Left lung (tissue), 10 donors: ENCODE measurements around the gene SLC24A3. TPM values are rescaled to one million over a fixed set of nuclear protein-coding genes. Genes with fewer than 3 reads are reported as not detected.

Experiments used
- ATAC-seq: fragments of 200-7000 bp; cut with Tn5 transposase; one replicate; pipeline ENCODE4 v1.9.1; 2020; ENCODE audit warnings: moderate library complexity
- DNase-seq, 4 donors: peaks; one replicate each; pipeline ENCODE4 v3.0.0-alpha.2; 2013 to 2020
- H3K27ac ChIP-seq, 2 donors: fragments of 200-600 bp; sonication (generic) in 1 of 2; one replicate each; pipeline versions ENCODE4 v1.5.0 to v1.8.0; 2020 to 2021
- H3K27me3 ChIP-seq, 2 donors: fragments of 200-600 bp; sonication (generic) in 1 of 2; one replicate each; pipeline versions ENCODE4 v1.5.0 to v1.8.0; 2020 to 2021
- H3K36me3 ChIP-seq, 2 donors: fragments of 200-600 bp; sonication (generic) in 1 of 2; one replicate each; pipeline versions ENCODE4 v1.5.0 to v1.8.0; 2020 to 2021
- H3K4me1 ChIP-seq, 2 donors: fragments of 200-600 bp; one replicate each; pipeline ENCODE4 v1.8.0; 2021
- H3K4me3 ChIP-seq, 2 donors: fragments of 200-600 bp; sonication (generic) in 1 of 2; one replicate each; pipeline versions ENCODE4 v1.5.0 to v1.8.0; 2020 to 2021; ENCODE audit warnings: mild to moderate bottlenecking in 1 of 2
- H3K9me3 ChIP-seq, 2 donors: fragments of 200-600 bp; sonication (generic) in 1 of 2; one replicate each; pipeline versions ENCODE4 v1.5.0 to v1.8.0; 2020 to 2021
- intact Hi-C, 2 donors: fragments of 100-400 bp; cut with DNase I; formaldehyde crosslinking; loops; one replicate each; pipeline versions ENCODE4 v1.11.2 to v1.14.2; 2022
- polyA plus RNA-seq, 6 donors: library from polyadenylated mRNA; unstranded; fragments of 120-200 nt; gene quantifications; one replicate each; pipeline ENCODE4 v1.2.1, GENCODE V29; 2013; ENCODE audit not compliant: insufficient read length in 6 of 6
- total RNA-seq, 2 donors: library from RNA; stranded (reverse); fragmentation: NEBNext Ultra II Directional; extraction: Animal tissue kit (Norgen Biotek cat#: 25700); gene quantifications; one replicate each; pipeline ENCODE4 v1.2.1, GENCODE V29; 2021
- TF ChIP-seq, protein P1 (sequence below), 2 donors: fragments of 200-600 bp; sonication (generic) in 1 of 2; IDR thresholded peaks; one replicate each; pipeline versions ENCODE4 v1.5.0 to v1.8.0; 2021; ENCODE audit warnings: antibody characterized with exemption in 2 of 2
- donor health status: DM: no; HTN: yes; CAD: no.
- donor health status: DM: no; HTN: no; CAD: no.

SLC24A3 gene
- total and polyA plus RNA-seq, 8 donors: 4.4 to 8.7 (median 6.6) TPM

DNA sequence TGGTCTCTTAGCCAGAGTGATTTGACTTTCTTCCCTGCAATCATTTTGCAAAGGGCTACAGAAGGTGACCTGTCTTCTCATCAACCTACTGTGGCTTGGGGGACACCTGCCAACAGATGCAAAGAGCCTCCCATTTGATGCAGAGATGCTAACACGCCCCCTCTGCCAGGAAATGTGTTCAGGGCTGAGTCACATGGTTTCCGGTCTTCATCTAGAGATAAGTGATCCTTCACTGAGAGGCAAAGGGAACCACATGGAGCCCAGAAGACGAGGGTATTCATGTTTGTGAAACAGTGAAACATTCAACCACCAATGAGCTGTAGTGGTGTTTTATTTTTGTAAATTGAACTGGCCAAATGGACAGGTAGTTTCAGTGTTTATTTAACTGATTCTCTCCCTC, 436.6 kb downstream of the SLC24A3 start:
- no peaks in the 10 kb centered on the region for H3K4me1 ChIP-seq
- no peak overlapping the region for H3K27ac ChIP-seq
- H3K36me3 ChIP-seq: no peaks in the 10 kb centered on the region
- H3K4me3 ChIP-seq: no peak overlapping the region
- ATAC-seq: no peak
- intact Hi-C loops: no loop called here
- H3K27me3 ChIP-seq: no peaks in the 10 kb centered on the region
- TF ChIP-seq, protein P1, sequence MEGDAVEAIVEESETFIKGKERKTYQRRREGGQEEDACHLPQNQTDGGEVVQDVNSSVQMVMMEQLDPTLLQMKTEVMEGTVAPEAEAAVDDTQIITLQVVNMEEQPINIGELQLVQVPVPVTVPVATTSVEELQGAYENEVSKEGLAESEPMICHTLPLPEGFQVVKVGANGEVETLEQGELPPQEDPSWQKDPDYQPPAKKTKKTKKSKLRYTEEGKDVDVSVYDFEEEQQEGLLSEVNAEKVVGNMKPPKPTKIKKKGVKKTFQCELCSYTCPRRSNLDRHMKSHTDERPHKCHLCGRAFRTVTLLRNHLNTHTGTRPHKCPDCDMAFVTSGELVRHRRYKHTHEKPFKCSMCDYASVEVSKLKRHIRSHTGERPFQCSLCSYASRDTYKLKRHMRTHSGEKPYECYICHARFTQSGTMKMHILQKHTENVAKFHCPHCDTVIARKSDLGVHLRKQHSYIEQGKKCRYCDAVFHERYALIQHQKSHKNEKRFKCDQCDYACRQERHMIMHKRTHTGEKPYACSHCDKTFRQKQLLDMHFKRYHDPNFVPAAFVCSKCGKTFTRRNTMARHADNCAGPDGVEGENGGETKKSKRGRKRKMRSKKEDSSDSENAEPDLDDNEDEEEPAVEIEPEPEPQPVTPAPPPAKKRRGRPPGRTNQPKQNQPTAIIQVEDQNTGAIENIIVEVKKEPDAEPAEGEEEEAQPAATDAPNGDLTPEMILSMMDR (IDR thresholded peaks at IDR 0.05): no peak
- DNase-seq: no peak
- peaks cover 0 to 2% of the 10 kb centered on the region in 2 donors for H3K9me3 ChIP-seq

DNA sequence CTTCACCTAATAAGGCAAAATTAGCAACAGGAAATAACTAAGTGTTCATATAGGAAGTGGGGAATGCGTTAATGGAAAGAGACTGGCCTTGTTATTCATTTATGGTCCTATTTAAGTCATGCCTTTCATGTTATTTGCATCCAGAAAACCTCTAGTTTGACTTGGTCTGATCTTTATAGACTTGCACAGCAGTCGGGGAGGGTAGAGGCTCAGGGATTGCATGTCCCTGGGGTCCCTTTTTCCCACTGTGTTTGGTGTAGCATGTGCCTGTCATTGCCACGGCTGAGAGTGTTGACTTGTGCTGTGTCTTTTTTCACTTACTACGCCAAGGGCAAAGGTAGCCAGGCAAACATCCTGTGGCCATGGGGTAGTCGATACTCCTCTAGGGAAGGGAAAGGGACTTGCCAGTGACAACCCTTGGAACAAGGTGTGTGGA, 440.2 kb downstream of the SLC24A3 start:
- TF ChIP-seq, protein P1 (IDR thresholded peaks at IDR 0.05): no peak
- H3K27ac ChIP-seq: no peak overlapping the region
- no peak overlapping the region for H3K4me3 ChIP-seq
- no peaks in the 10 kb centered on the region for H3K4me1 ChIP-seq
- H3K9me3 ChIP-seq: peaks cover 0 to 2% of the 10 kb centered on the region in 2 donors
- no peaks in the 10 kb centered on the region for H3K27me3 ChIP-seq
- no peak for DNase-seq
- ATAC-seq: no peak
- intact Hi-C loops: loop anchor here in 1 of 2 donors (10.0 kb wide), 1 partner anchor 448 kb away; no protein-coding TSS in a partner anchor
- H3K36me3 ChIP-seq: no peaks in the 10 kb centered on the region

GRCh38 chr20:19653327-19653726, 440.9 kb downstream of the SLC24A3 start:
- intact Hi-C loops: loop anchor here in 1 of 2 donors (10.0 kb wide), 1 partner anchor 449 kb away; no protein-coding TSS in a partner anchor
- ATAC-seq: no peak

DNA sequence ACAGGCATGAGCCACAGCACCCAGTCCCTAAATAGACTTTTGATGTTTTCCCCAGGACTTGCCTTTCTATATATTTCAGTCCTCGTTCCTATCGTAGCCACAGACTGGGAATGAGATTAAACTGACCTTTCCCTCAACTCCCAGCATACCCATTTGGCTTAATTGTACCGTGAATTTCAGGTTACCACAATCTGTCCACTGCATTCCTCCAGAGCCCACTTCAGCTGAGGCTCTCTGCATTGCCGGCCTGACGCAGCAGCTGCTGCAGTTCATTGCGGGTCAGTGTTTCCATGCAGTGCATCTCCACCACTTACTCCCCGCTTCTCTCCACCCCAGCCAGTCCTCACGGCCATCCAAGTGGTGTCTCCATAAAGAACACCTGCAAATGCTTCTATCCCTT, 442.5 kb downstream of the SLC24A3 start:
- Histone ChIP-seq H3K9me3 (peaks cover 0 to 2% of the 10 kb centered on the region in 2 donors), H3K4me3 (no peak overlapping the region), H3K36me3 (no peaks in the 10 kb centered on the region), H3K27ac (no peak overlapping the region), H3K27me3 (no peaks in the 10 kb centered on the region), H3K4me1 (no peaks in the 10 kb centered on the region)
- intact Hi-C loops: loop anchor here in 1 of 2 donors (10.0 kb wide), 1 partner anchor 450 kb away; no protein-coding TSS in a partner anchor
- DNase-seq: no peak
- ATAC-seq: no peak
- TF ChIP-seq, protein P1 (IDR thresholded peaks at IDR 0.05): no peak

More at GRCh38 chr20:19653327-19653726, 440.9 kb downstream of the SLC24A3 start:
- H3K4me3 ChIP-seq: no peak overlapping the region
- DNase-seq: no peak
- H3K36me3 ChIP-seq: no peaks in the 10 kb centered on the region
- peaks cover 0 to 2% of the 10 kb centered on the region in 2 donors for H3K9me3 ChIP-seq
- TF ChIP-seq, protein P1 (IDR thresholded peaks at IDR 0.05): no peak
- H3K27ac ChIP-seq: no peak overlapping the region
- no peaks in the 10 kb centered on the region for H3K27me3 ChIP-seq
- no peaks in the 10 kb centered on the region for H3K4me1 ChIP-seq

GRCh38 chr20:19658137-19658536, 445.7 kb downstream of the SLC24A3 start:
- Histone ChIP-seq H3K4me3 (no peak overlapping the region), H3K27me3 (peaks cover 0 to 7% of the 10 kb centered on the region in 2 donors), H3K27ac (no peak overlapping the region), H3K4me1 (no peaks in the 10 kb centered on the region), H3K9me3 (no peaks in the 10 kb centered on the region), H3K36me3 (no peaks in the 10 kb centered on the region)
- ATAC-seq (no peak), DNase-seq (no peak)
- intact Hi-C loops: loop anchor here in 1 of 2 donors (10.0 kb wide), 1 partner anchor 453 kb away; no protein-coding TSS in a partner anchor
- TF ChIP-seq, protein P1 (IDR thresholded peaks at IDR 0.05): no peak
